ENCODE results near the gene NEAT1. TPM values are rescaled to one million over a fixed set of nuclear protein-coding genes. Genes with fewer than 3 reads are reported as not detected.

The NEAT1 gene
- total RNA-seq, 1 donor = 487 TPM

DNA sequence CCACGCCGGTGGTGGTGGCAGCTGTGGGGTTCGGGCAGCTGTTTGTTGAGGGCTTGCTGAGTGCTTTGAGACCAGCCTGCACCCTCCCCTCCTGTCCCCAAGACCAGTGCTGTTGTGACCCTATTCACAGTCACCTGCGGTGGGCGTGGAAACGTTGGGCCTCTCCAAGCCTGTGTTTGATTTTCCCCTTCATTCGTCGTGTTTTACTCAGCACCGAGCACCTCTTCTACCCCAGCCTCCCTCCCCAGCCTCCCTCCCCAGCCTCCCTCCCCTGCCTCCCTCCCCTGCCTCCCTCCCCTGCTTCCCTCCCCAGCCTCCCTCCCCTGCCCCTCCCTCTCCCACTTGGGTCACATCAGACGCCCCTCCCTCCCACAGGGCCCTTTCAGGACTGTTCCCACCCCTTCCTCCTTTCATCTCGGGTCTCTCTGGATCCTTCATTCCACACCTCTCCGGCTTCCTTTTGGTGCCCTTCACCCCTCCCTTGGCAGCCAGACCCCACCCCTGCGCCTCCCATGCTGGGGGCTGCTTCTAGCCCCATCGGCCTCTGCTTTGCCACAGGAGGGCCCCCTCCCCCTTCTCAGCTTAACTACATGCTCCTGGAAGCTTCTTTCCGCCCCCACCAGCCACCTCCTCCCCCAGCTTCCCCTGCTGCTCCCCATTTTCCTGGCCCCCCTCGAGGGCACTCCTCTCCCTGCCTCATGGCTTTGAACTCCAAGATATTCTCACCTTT lies 21.4 kb upstream of the NEAT1 start:
- DNase-seq (ENCODE audit: low read depth) = no peak
- H3K4me3 ChIP-seq (ENCODE audit: low read depth, low read length) = no peak overlapping the region
- TF ChIP-seq, protein P1, sequence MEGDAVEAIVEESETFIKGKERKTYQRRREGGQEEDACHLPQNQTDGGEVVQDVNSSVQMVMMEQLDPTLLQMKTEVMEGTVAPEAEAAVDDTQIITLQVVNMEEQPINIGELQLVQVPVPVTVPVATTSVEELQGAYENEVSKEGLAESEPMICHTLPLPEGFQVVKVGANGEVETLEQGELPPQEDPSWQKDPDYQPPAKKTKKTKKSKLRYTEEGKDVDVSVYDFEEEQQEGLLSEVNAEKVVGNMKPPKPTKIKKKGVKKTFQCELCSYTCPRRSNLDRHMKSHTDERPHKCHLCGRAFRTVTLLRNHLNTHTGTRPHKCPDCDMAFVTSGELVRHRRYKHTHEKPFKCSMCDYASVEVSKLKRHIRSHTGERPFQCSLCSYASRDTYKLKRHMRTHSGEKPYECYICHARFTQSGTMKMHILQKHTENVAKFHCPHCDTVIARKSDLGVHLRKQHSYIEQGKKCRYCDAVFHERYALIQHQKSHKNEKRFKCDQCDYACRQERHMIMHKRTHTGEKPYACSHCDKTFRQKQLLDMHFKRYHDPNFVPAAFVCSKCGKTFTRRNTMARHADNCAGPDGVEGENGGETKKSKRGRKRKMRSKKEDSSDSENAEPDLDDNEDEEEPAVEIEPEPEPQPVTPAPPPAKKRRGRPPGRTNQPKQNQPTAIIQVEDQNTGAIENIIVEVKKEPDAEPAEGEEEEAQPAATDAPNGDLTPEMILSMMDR (IDR thresholded peaks at IDR 0.05; ENCODE audit: insufficient read depth, low read depth, low read length) = no peak

DNA sequence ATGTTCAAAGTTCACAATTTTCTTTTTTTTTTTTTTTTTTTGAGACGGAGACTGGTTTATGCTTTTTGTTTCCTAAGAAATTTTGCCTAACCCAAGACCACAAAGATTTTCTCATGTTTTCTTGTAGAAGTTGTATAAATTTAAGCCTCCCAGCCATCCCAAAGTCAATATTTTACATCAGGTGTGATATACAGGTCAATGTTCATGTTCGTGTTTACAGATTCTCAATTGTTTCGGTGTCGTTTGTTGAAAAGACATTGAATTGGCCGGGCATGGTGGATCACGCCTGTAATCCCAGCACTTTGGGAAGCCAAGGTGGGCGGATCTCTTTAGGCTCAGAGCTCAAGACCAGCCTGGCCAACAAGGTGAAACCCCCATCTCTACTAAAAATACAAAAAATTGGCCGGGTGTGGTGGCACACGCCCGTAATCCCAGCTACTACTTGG lies 20.8 kb upstream of the NEAT1 start:
- TF ChIP-seq, protein P1 (IDR thresholded peaks at IDR 0.05; ENCODE audit: insufficient read depth, low read depth, low read length) = no peak

DNA sequence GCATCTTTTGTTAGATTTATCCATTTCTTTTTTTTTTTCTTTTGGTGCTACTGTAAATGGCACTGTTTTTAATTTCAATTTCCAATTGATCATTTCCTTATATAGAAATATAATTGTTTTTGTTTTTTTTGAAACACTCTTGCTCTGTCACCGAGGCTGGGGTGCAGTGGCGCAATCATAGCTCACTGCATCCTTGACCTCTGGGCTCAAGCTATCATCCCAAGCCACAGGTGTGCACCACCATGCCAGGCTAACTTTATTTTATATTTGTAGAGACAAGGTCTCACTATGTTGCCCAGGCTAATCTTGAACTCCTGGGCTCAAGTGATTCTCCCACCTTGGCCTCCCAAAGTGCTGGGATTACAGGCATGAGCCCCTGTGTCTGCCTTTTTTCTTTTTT lies 19.8 kb upstream of the NEAT1 start:
- no peak overlapping the region for H3K4me3 ChIP-seq (ENCODE audit: low read depth, low read length)
- DNase-seq (ENCODE audit: low read depth) = no peak
- TF ChIP-seq, protein P1 (IDR thresholded peaks at IDR 0.05; ENCODE audit: insufficient read depth, low read depth, low read length) = no peak

More for the DNA sequence above, 20.8 kb upstream of the NEAT1 start:
- DNase-seq (ENCODE audit: low read depth) = no peak
- no peak overlapping the region for H3K4me3 ChIP-seq (ENCODE audit: low read depth, low read length)

DNA sequence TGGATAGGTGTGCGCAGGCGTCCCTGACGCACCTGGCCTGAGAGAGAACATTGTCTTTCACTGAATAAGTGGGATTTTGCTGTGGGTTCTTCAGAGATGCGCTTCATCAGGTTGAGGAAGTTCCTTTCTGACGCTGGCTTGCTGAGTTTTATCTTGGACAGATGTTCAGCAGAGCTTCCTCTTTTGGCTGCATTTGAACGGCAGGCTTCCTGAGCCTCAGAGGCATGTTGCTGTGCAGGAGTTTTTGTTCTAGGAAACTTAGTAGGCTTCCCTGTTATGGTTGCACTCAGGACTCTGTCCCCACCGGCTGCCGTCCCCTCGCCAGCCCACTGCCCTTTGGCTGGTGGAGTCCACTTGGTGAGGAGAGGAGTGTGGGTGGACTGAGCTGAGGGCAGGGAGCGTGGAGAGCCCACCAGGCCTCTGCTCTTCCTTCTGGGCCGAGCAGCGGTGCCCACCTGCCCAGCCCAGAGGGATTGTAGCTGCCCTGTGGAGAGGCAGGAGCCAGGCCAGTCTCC lies 18.9 kb upstream of the NEAT1 start:
- H3K4me3 ChIP-seq (ENCODE audit: low read depth, low read length) = no peak overlapping the region
- TF ChIP-seq, protein P1 (IDR thresholded peaks at IDR 0.05; ENCODE audit: insufficient read depth, low read depth, low read length) = no peak
- no peak for DNase-seq (ENCODE audit: low read depth)

DNA sequence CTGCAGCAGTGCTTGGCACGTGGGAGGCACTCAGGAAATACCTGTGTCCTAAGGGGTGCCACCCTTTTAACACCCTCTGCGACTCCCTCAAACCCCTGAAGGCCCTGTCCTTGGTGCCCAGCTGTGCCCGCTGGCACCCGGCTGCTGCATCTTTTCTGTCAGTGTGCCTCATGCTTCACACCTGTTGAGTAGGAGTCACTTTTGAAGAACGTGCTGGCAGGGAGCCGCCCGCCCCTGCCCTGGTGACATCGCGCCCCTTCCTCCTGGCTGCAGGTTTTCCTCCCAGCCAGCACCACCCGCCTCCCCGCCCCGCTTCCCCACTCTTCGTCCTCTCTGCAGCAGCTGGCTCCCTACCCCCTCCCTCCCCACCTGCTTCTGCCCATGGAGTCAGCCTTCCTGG lies 18.4 kb upstream of the NEAT1 start:
- TF ChIP-seq, protein P1 (IDR thresholded peaks at IDR 0.05; ENCODE audit: insufficient read depth, low read depth, low read length) = no peak
- H3K4me3 ChIP-seq (ENCODE audit: low read depth, low read length) = no peak overlapping the region
- no peak for DNase-seq (ENCODE audit: low read depth)

DNA sequence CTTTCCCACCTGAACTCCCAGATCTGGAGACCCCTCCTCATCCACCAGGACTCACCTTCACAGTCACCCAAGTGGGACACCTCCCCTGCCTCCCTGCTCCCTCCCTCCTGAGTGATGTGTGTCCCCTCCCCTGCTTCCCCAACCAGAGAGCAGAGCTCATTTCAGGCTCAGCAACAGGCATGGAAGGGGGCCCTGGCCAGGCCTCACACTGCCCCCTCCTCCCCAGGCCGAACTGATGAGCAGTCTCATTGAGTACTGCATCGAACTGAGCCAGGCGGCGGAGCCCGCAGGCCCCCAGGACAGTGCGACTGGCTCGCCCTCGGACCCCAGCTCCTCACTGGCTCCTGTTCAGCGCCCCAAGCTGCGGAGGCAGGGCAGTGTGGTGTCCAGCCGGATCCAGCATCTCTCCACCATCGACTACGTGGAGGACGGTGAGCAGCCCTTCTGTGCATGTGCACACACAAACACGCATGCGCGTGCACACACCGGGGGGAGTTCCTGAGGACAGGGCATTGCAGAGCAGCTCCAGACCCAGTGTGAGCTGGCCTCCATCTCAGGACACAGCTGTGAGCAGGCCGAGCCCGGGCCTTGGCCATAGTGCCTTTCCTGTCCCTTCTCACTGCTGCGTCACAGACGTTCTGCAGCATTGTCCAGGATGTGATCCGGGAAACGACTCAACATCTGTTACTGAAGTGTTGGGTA lies 17.8 kb upstream of the NEAT1 start:
- no peak for DNase-seq (ENCODE audit: low read depth)
- no peak overlapping the region for H3K4me3 ChIP-seq (ENCODE audit: low read depth, low read length)
- TF ChIP-seq, protein P1 (IDR thresholded peaks at IDR 0.05; ENCODE audit: insufficient read depth, low read depth, low read length) = no peak
